MM.1S (cell line): ENCODE results near the gene VSTM4.

Source experiments
- DNase-seq: peaks from one replicate; pipeline ENCODE4 v3.0.0-alpha.2; 2015
- H2AFZ ChIP-seq: fragments of 300-600 bp; sonication (generic); 2 replicates; pipeline ENCODE4 v1.6.0; 2016; ENCODE audit warnings: antibody characterized with exemption, low read length
- H3F3A ChIP-seq: fragments of 300-600 bp; sonication (generic); 2 replicates; pipeline ENCODE4 v1.6.1; 2016; ENCODE audit warnings: mild to moderate bottlenecking, antibody characterized with exemption, low read length, moderate library complexity, mixed read lengths; ENCODE audit not compliant: insufficient read depth
- H3K27ac ChIP-seq: fragments of 300-600 bp; sonication (generic); 2 replicates; pipeline ENCODE4 v1.5.1; 2016; ENCODE audit warnings: mild to moderate bottlenecking, low read length
- H3K27me3 ChIP-seq: fragments of 300-600 bp; sonication (generic); replicated peaks from 2 replicates; pipeline ENCODE4 v1.6.0; 2016; ENCODE audit warnings: low read length; ENCODE audit not compliant: insufficient read depth
- H3K36me3 ChIP-seq: fragments of 300-600 bp; sonication (generic); replicated peaks from 2 replicates; pipeline ENCODE4 v1.6.1; 2016; ENCODE audit warnings: mild to moderate bottlenecking, low read length, mixed read lengths; ENCODE audit not compliant: insufficient read depth
- H3K4me1 ChIP-seq: fragments of 300-600 bp; sonication (generic); 2 replicates; pipeline ENCODE4 v1.6.1; 2016; ENCODE audit warnings: low read length, mixed read lengths
- H3K4me2 ChIP-seq: fragments of 300-600 bp; sonication (generic); 2 replicates; pipeline ENCODE4 v1.6.0; 2016; ENCODE audit warnings: low read depth, low read length
- H3K4me3 ChIP-seq: fragments of 300-600 bp; sonication (generic); 2 replicates; pipeline ENCODE4 v1.5.1; 2016; ENCODE audit warnings: low read length, mixed read lengths
- H3K79me2 ChIP-seq: fragments of 300-600 bp; sonication (generic); 2 replicates; pipeline ENCODE4 v1.6.1; 2016; ENCODE audit warnings: mixed run types, low read length, mixed read lengths
- H3K9ac ChIP-seq: fragments of 300-600 bp; sonication (generic); 2 replicates; pipeline ENCODE4 v1.6.1; 2016; ENCODE audit warnings: low read length, mixed read lengths
- H3K9me2 ChIP-seq: fragments of 300-600 bp; sonication (generic); replicated peaks from 2 replicates; pipeline ENCODE4 v1.6.1; 2016; ENCODE audit warnings: mild to moderate bottlenecking, low read length, mixed read lengths; ENCODE audit not compliant: insufficient read depth
- H3K9me3 ChIP-seq: fragments of 300-600 bp; sonication (generic); replicated peaks from 2 replicates; pipeline ENCODE4 v1.6.1; 2016; ENCODE audit warnings: mild to moderate bottlenecking, low read length, mixed read lengths; ENCODE audit not compliant: insufficient read depth
- H4K20me1 ChIP-seq: fragments of 300-600 bp; sonication (generic); 2 replicates; pipeline ENCODE4 v1.6.1; 2016; ENCODE audit warnings: mild to moderate bottlenecking, low read length, moderate library complexity, mixed read lengths; ENCODE audit not compliant: insufficient read depth
- CTCF ChIP-seq: fragments of 300-600 bp; sonication (generic); IDR thresholded peaks from 2 replicates; pipeline ENCODE4 v1.5.1; 2016; ENCODE audit warnings: antibody characterized with exemption, low read length, mixed read lengths
- EZH2 ChIP-seq: fragments of 300-600 bp; sonication (generic); optimal IDR thresholded peaks from 2 replicates; pipeline ENCODE3; 2017; ENCODE audit warnings: low read depth, mild to moderate bottlenecking, antibody characterized with exemption, low read length, mixed read lengths
- EZH2phosphoT487 ChIP-seq: fragments of 300-600 bp; sonication (generic); IDR thresholded peaks from 2 replicates; pipeline ENCODE4 v1.6.1; 2018; ENCODE audit warnings: antibody characterized with exemption, low read length

Gene VSTM4

GRCh38 chr10:49047128-49047639, 68.1 kb downstream of the VSTM4 start:
- no peak overlapping the region for H3K9ac ChIP-seq
- H3K4me2 ChIP-seq: no peak overlapping the region
- no peaks in the 10 kb centered on the region for H3K9me2 ChIP-seq
- no peak for TF ChIP-seq CTCF
- no peak for TF ChIP-seq EZH2
- TF ChIP-seq EZH2phosphoT487: no peak
- H3K9me3 ChIP-seq: no peaks in the 10 kb centered on the region
- no peak for DNase-seq
- no peaks in the 10 kb centered on the region for H3K79me2 ChIP-seq
- H3K4me1 ChIP-seq: no peaks in the 10 kb centered on the region
- no peaks in the 10 kb centered on the region for H3F3A ChIP-seq
- no peak overlapping the region for H3K27ac ChIP-seq
- no peak overlapping the region for H3K4me3 ChIP-seq
- no peaks in the 10 kb centered on the region for H3K27me3 ChIP-seq
- no peak overlapping the region for H2AFZ ChIP-seq
- no peaks in the 10 kb centered on the region for H3K36me3 ChIP-seq
- H4K20me1 ChIP-seq: no peaks in the 10 kb centered on the region

GRCh38 chr10:49044293-49045193, 70.8 kb downstream of the VSTM4 start:
- TF ChIP-seq CTCF: no peak
- TF ChIP-seq EZH2: no peak
- TF ChIP-seq EZH2phosphoT487: no peak
- Histone ChIP-seq H3K27ac (no peak overlapping the region), H3K4me1 (no peaks in the 10 kb centered on the region), H2AFZ (no peak overlapping the region), H3K27me3 (no peaks in the 10 kb centered on the region), H3K4me2 (no peak overlapping the region), H3K9ac (no peak overlapping the region), H3K36me3 (no peaks in the 10 kb centered on the region), H4K20me1 (no peaks in the 10 kb centered on the region), H3K4me3 (no peak overlapping the region), H3K79me2 (no peaks in the 10 kb centered on the region), H3K9me2 (no peaks in the 10 kb centered on the region), H3K9me3 (no peaks in the 10 kb centered on the region), H3F3A (no peaks in the 10 kb centered on the region)
- DNase-seq: no peak

GRCh38 chr10:49040601-49041000, 74.7 kb downstream of the VSTM4 start:
- no peaks in the 10 kb centered on the region for H3K79me2 ChIP-seq
- no peaks in the 10 kb centered on the region for H3F3A ChIP-seq
- no peak overlapping the region for H2AFZ ChIP-seq
- no peak overlapping the region for H3K4me2 ChIP-seq
- no peaks in the 10 kb centered on the region for H3K9me2 ChIP-seq
- no peak overlapping the region for H3K4me3 ChIP-seq
- no peak overlapping the region for H3K27ac ChIP-seq
- no peaks in the 10 kb centered on the region for H3K36me3 ChIP-seq
- no peak overlapping the region for H3K9ac ChIP-seq
- H3K4me1 ChIP-seq: no peaks in the 10 kb centered on the region
- no peaks in the 10 kb centered on the region for H4K20me1 ChIP-seq
- no peak for TF ChIP-seq EZH2
- TF ChIP-seq CTCF: no peak
- no peak for TF ChIP-seq EZH2phosphoT487
- no peak for DNase-seq
- H3K27me3 ChIP-seq: no peaks in the 10 kb centered on the region
- H3K9me3 ChIP-seq: no peaks in the 10 kb centered on the region
